GM12865 (cell line): ENCODE data around the gene MRGPRE.

Experiments
- DNase-seq: peaks from one replicate; pipeline ENCODE4 v3.0.0; 2010; ENCODE audit warnings: low read depth
- H3K4me3 ChIP-seq: 2 replicates; pipeline ENCODE4 v1.5.1; 2011; ENCODE audit warnings: mild to moderate bottlenecking, low read depth, low read length, control low read depth
- CTCF ChIP-seq: IDR thresholded peaks from 2 replicates; pipeline ENCODE4 v1.5.1; 2011; ENCODE audit warnings: low read length, control low read depth, low read depth, inconsistent platforms; ENCODE audit not compliant: insufficient read depth; ENCODE audit errors: missing control alignments

MRGPRE gene

GRCh38 chr11:3200388-3201111, 31.7 kb downstream of the MRGPRE start:
- TF ChIP-seq CTCF: no peak
- no peak for DNase-seq

GRCh38 chr11:3199537-3200295, 32.5 kb downstream of the MRGPRE start:
- no peak for TF ChIP-seq CTCF
- no peak for DNase-seq
- no peak overlapping the region for H3K4me3 ChIP-seq

More at GRCh38 chr11:3200388-3201111, 31.7 kb downstream of the MRGPRE start:
- no peak overlapping the region for H3K4me3 ChIP-seq

GRCh38 chr11:3198815-3199214, 33.4 kb downstream of the MRGPRE start:
- TF ChIP-seq CTCF: no peak
- DNase-seq: no peak
- H3K4me3 ChIP-seq: no peak overlapping the region

- TF ChIP-seq CTCF: no peak
- no peak for DNase-seq
- H3K4me3 ChIP-seq: no peak overlapping the region
Observed at GRCh38 chr11:3197878-3198528, 34.2 kb downstream of the MRGPRE start.

GRCh38 chr11:3197044-3197695, 35.0 kb downstream of the MRGPRE start:
- no peak for DNase-seq
- H3K4me3 ChIP-seq: no peak overlapping the region
- no peak for TF ChIP-seq CTCF

GRCh38 chr11:3196161-3197043, 35.8 kb downstream of the MRGPRE start:
- no peak for DNase-seq
- TF ChIP-seq CTCF: no peak
- no peak overlapping the region for H3K4me3 ChIP-seq
